ENCODE data around the gene CPEB4.

- no peak for TF ChIP-seq TAF1 (IDR thresholded peaks at IDR 0.05; ENCODE audit: borderline replicate concordance, insufficient read depth, low read length)
- no peak for TF ChIP-seq FOXP2 (optimal IDR thresholded peaks at IDR 0.05; ENCODE audit: borderline replicate concordance, extremely low read depth, extremely low read length, insufficient read depth)
- no peak for TF ChIP-seq SIN3A (IDR thresholded peaks at IDR 0.05; ENCODE audit: borderline replicate concordance, insufficient read depth, low read length)
- TF ChIP-seq POLR2AphosphoS5 (IDR thresholded peaks at IDR 0.05; ENCODE audit: low read depth, low read length) = no peak
- TF ChIP-seq REST (IDR thresholded peaks at IDR 0.05; ENCODE audit: insufficient read depth in 1 of 2, low read depth in 2 of 2, low read length in 2 of 2) = no peak
These were observed 53.7 kb downstream of the CPEB4 start for GRCh38 chr5:173941758-173942401.

Data from PFSK-1 (cell line).